ENCODE data around the gene LYPD6B. TPM values are rescaled to one million over a fixed set of nuclear protein-coding genes. Genes with fewer than 3 reads are reported as not detected.

Gene LYPD6B
- total and polyA plus RNA-seq, 8 donors, result 0.79 to 35.8 (median 24.6) TPM

DNA sequence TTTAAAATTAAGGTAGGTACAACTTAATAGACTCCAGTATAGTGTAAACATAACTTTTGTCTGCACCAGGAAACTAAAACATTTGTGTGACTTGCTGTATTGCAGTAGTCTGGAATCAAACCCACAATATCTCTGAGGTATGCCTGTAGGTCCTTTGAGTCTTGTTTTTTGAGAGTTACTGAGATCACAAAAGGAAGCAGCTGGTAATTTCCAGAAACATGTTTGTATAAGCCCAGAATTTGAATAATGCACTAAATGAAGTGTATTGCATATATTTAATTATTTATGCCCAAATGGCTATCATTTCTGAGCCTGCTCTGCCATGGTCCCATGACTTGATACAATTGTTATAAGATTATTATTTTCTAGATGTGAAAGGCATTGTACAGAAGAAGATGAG is 148.6 kb downstream of the LYPD6B start:
- Histone ChIP-seq H3K27ac (no peak overlapping the region), H3K4me3 (no peak overlapping the region), H3K9me3 (no peaks in the 10 kb centered on the region), H3K27me3 (no peaks in the 10 kb centered on the region), H3K4me1 (no peaks in the 10 kb centered on the region), H3K36me3 (no peaks in the 10 kb centered on the region)
- ATAC-seq (no peak), DNase-seq (no peak)
- TF ChIP-seq, protein P1, sequence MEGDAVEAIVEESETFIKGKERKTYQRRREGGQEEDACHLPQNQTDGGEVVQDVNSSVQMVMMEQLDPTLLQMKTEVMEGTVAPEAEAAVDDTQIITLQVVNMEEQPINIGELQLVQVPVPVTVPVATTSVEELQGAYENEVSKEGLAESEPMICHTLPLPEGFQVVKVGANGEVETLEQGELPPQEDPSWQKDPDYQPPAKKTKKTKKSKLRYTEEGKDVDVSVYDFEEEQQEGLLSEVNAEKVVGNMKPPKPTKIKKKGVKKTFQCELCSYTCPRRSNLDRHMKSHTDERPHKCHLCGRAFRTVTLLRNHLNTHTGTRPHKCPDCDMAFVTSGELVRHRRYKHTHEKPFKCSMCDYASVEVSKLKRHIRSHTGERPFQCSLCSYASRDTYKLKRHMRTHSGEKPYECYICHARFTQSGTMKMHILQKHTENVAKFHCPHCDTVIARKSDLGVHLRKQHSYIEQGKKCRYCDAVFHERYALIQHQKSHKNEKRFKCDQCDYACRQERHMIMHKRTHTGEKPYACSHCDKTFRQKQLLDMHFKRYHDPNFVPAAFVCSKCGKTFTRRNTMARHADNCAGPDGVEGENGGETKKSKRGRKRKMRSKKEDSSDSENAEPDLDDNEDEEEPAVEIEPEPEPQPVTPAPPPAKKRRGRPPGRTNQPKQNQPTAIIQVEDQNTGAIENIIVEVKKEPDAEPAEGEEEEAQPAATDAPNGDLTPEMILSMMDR (IDR thresholded peaks at IDR 0.05), result no peak
- intact Hi-C loops (cut with DNase I), result no loop called here

DNA sequence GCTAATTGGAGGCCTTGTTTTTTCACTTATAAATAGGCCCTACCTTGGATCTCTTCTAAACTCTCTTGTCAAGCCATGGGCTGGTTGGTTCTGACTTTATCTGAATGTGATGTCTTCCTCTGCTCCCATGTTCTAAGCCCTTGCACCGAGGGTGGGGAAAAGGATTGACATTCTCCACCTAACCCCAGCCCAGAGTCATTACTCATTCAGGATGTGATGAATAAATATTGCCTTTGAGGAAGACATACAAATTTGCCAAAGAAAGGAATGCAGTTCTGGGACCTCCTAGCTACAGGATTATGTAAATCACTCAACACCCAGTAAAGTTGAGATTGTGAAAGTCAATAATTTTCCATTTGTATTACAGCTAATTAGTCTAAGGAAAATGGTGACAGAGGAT is 149.8 kb downstream of the LYPD6B start:
- Histone ChIP-seq H3K9me3 (no peaks in the 10 kb centered on the region), H3K27ac (no peak overlapping the region), H3K27me3 (no peaks in the 10 kb centered on the region), H3K4me1 (no peaks in the 10 kb centered on the region), H3K4me3 (no peak overlapping the region), H3K36me3 (no peaks in the 10 kb centered on the region)
- DNase-seq (no peak), ATAC-seq (no peak)
- TF ChIP-seq, protein P1 (IDR thresholded peaks at IDR 0.05), result no peak
- intact Hi-C loops (cut with DNase I), result no loop called here

DNA sequence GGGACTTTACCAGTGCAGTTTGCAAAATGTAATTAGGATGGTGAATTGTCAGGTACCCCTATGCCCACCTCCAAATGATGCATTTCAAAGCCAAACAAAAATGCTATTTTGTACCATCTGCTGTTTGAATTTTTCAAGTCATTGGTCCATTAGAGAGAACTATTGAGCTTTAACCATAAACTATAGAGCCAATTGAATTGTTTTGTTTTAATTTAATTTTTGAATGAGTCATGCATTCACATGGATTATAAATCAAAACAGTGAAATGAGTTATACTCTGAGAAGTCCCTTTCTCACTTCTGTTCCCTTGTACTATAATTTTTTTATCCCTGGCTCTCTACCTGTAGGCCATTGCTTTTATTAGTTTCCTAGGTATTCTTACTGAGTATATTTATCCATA is 151.3 kb downstream of the LYPD6B start:
- Histone ChIP-seq H3K27ac (no peak overlapping the region), H3K36me3 (no peaks in the 10 kb centered on the region), H3K27me3 (no peaks in the 10 kb centered on the region), H3K4me3 (no peak overlapping the region), H3K9me3 (no peaks in the 10 kb centered on the region), H3K4me1 (no peaks in the 10 kb centered on the region)
- intact Hi-C loops (cut with DNase I), result no loop called here
- ATAC-seq, result no peak
- DNase-seq, result no peak
- TF ChIP-seq, protein P1 (IDR thresholded peaks at IDR 0.05), result no peak

DNA sequence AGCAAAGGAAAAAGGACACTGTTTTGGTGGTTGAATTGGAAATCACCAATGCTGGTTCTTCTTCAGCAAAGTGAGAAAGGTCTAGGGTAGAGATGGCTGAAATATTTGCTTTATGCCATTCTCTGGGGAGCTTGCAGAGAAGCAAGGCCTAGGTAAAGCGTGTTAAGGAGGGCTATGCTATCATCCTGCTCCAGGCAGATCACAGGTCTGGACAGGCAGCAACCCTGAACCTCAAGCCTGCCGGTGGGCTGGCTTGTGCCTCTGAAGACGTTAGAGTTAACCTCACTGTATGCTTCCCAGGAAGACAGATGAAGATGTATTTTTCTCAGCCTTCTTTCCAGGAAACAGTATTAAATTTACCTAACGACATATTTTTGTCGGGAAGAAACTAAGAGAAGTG is 153.4 kb downstream of the LYPD6B start:
- ATAC-seq (no peak), DNase-seq (peak in 1 of 4 donors; percentile 20)
- Histone ChIP-seq H3K27ac (no peak overlapping the region), H3K4me3 (no peak overlapping the region), H3K36me3 (no peaks in the 10 kb centered on the region), H3K27me3 (no peaks in the 10 kb centered on the region), H3K4me1 (no peaks in the 10 kb centered on the region), H3K9me3 (no peaks in the 10 kb centered on the region)
- intact Hi-C loops (cut with DNase I), result no loop called here
- TF ChIP-seq, protein P1 (IDR thresholded peaks at IDR 0.05), result no peak

DNA sequence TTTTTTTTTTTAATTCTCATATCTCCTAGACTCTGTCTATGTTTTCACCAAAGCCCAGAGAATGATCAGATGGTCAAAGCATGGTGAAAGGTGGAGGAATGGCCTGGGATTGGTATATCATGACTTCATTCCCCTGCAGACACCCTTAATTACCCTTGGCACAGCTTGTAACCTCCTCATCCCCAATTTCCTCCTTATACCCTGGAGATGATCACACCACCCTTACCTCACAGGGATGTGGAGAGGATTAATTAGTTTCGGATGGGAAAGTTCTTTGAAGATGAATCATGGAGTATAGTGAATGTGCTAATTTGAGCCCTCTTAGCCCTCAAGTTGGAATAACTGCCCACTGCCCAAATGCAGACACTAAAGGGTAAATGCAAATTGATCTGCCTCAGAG is 153.9 kb downstream of the LYPD6B start:
- H3K27ac ChIP-seq, result no peak overlapping the region
- no peaks in the 10 kb centered on the region for H3K27me3 ChIP-seq
- TF ChIP-seq, protein P1 (IDR thresholded peaks at IDR 0.05), result no peak
- no peaks in the 10 kb centered on the region for H3K36me3 ChIP-seq
- intact Hi-C loops (cut with DNase I), result no loop called here
- no peak for ATAC-seq
- no peak overlapping the region for H3K4me3 ChIP-seq
- H3K4me1 ChIP-seq, result no peaks in the 10 kb centered on the region
- DNase-seq, result no peak
- no peaks in the 10 kb centered on the region for H3K9me3 ChIP-seq

All from left lung (tissue), 10 donors.